ENCODE measurements around the gene LSS.

- TF ChIP-seq CTCF (conservative IDR thresholded peaks at IDR 0.05; ENCODE audit: low read depth, low read length), result no peak
- TF ChIP-seq, protein P1, sequence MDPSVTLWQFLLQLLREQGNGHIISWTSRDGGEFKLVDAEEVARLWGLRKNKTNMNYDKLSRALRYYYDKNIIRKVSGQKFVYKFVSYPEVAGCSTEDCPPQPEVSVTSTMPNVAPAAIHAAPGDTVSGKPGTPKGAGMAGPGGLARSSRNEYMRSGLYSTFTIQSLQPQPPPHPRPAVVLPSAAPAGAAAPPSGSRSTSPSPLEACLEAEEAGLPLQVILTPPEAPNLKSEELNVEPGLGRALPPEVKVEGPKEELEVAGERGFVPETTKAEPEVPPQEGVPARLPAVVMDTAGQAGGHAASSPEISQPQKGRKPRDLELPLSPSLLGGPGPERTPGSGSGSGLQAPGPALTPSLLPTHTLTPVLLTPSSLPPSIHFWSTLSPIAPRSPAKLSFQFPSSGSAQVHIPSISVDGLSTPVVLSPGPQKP (IDR thresholded peaks at IDR 0.05; ENCODE audit: borderline replicate concordance, low read depth, low read length), result no peak
- TF ChIP-seq POLR2A (IDR thresholded peaks at IDR 0.05; ENCODE audit: low read depth, low read length), result no peak
- TF ChIP-seq FOS (IDR thresholded peaks at IDR 0.05; ENCODE audit: low read depth, low read length), result no peak
- no peak for TF ChIP-seq RAD21 (IDR thresholded peaks at IDR 0.05; ENCODE audit: low read length)
- TF ChIP-seq BHLHE40 (IDR thresholded peaks at IDR 0.05; ENCODE audit: low read depth, low read length), result no peak
- TF ChIP-seq, protein P2, sequence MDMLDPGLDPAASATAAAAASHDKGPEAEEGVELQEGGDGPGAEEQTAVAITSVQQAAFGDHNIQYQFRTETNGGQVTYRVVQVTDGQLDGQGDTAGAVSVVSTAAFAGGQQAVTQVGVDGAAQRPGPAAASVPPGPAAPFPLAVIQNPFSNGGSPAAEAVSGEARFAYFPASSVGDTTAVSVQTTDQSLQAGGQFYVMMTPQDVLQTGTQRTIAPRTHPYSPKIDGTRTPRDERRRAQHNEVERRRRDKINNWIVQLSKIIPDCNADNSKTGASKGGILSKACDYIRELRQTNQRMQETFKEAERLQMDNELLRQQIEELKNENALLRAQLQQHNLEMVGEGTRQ (IDR thresholded peaks at IDR 0.05; ENCODE audit: low read depth, low read length), result no peak
- TF ChIP-seq RCOR1 (IDR thresholded peaks at IDR 0.05; ENCODE audit: insufficient replicate concordance, low read length), result no peak
- no peak for TF ChIP-seq NFE2L2 (IDR thresholded peaks at IDR 0.05; ENCODE audit: low read depth, low read length)
- no peak for TF ChIP-seq MAFK (IDR thresholded peaks at IDR 0.05; ENCODE audit: low read depth, low read length)
Measured at GRCh38 chr21:46255758-46256337, 27.3 kb upstream of the LSS start.
